NOMO-1 (cell line): ENCODE results near the gene VPS13D.
A peak's percentile ranks its signal among the peaks of the same experiment; 100 is the strongest.
"Not testable (repeated sequence)": the region's sequence is repeated elsewhere in the genome, so short reads cannot be mapped to it uniquely, and the experiment has no call there.

ENCODE experiments used
- DNase-seq, 2 experiments: peaks; one replicate each; lab custom pipeline; 2025; ENCODE audit not compliant: unreplicated experiment in 2 of 2; lab: John Stamatoyannopoulos, UW

VPS13D gene

GRCh38 chr1:12462586-12462985, 232.8 kb downstream of the VPS13D start:
- no peak for DNase-seq

GRCh38 chr1:12464045-12464461, 234.2 kb downstream of the VPS13D start:
- no peak for DNase-seq

GRCh38 chr1:12464598-12465056, 234.8 kb downstream of the VPS13D start:
- DNase-seq, result no peak

GRCh38 chr1:12465126-12465525, 235.3 kb downstream of the VPS13D start:
- DNase-seq, result no peak

- no peak for DNase-seq
Measured at GRCh38 chr1:12466816-12467215, 237.0 kb downstream of the VPS13D start.

GRCh38 chr1:12467570-12468286, 237.9 kb downstream of the VPS13D start:
- no peak for DNase-seq

- no peak for DNase-seq
Measured at GRCh38 chr1:12468323-12468722, 238.5 kb downstream of the VPS13D start.

- no peak for DNase-seq
Measured at GRCh38 chr1:12469493-12469892, 239.7 kb downstream of the VPS13D start.

- DNase-seq, result no peak
Measured at GRCh38 chr1:12469990-12470389, 240.2 kb downstream of the VPS13D start.

GRCh38 chr1:12470916-12471315, 241.1 kb downstream of the VPS13D start:
- not testable (repeated sequence) for DNase-seq

- DNase-seq, result no peak
Measured at GRCh38 chr1:12472156-12472797, 242.4 kb downstream of the VPS13D start.

GRCh38 chr1:12472798-12473551, 243.1 kb downstream of the VPS13D start:
- DNase-seq, result no peak

- no peak for DNase-seq
Measured at GRCh38 chr1:12473596-12474362, 243.9 kb downstream of the VPS13D start.

- no peak for DNase-seq
Measured at GRCh38 chr1:12475101-12475500, 245.3 kb downstream of the VPS13D start.

GRCh38 chr1:12475530-12475934, 245.7 kb downstream of the VPS13D start:
- no peak for DNase-seq

- DNase-seq, result no peak
Measured at GRCh38 chr1:12475947-12476346, 246.1 kb downstream of the VPS13D start.

GRCh38 chr1:12477314-12477713, 247.5 kb downstream of the VPS13D start:
- DNase-seq, result no peak

- DNase-seq, result peak; percentile 5 to 6
Measured at GRCh38 chr1:12477936-12478611, 248.2 kb downstream of the VPS13D start.

GRCh38 chr1:12478612-12478985, 248.8 kb downstream of the VPS13D start:
- no peak for DNase-seq

- DNase-seq, result no peak
Measured at GRCh38 chr1:12479311-12479710, 249.5 kb downstream of the VPS13D start.
